Activated B cell treated with CpG ODN at 0.5 μM for 24 hours (primary cell): ENCODE data around the gene TMEM235. TPM values are rescaled to one million over a fixed set of nuclear protein-coding genes. Genes with fewer than 3 reads are reported as not detected.

Experiments used
- ATAC-seq: fragments of 200-7000 bp; cut with Tn5 transposase; one replicate; pipeline ENCODE4 v1.10.0; 2021; ENCODE audit warnings: low read depth, mild to moderate bottlenecking, moderate library complexity
- CTCF ChIA-PET: fragments of 350-600 bp; sonication (Branson Sonifier 250); formaldehyde crosslinking; loops from one replicate; lab custom pipeline; 2021; ENCODE audit warnings: antibody characterized with exemption; lab: Charles Lee
- POLR2A ChIA-PET: fragments of 350-600 bp; sonication (Branson Sonifier 250); formaldehyde crosslinking; loops from one replicate; lab custom pipeline; 2021; ENCODE audit warnings: antibody characterized with exemption; lab: Charles Lee
- DNase-seq: peaks from one replicate; pipeline ENCODE4 v3.0.0; 2022
- H3K27ac Mint-ChIP-seq: one replicate; pipeline ENCODE4 v1.8.0; 2020; ENCODE audit warnings: mixed read lengths
- H3K27me3 Mint-ChIP-seq: one replicate; pipeline ENCODE4 v1.8.0; 2021; ENCODE audit warnings: mixed read lengths
- H3K36me3 Mint-ChIP-seq: one replicate; pipeline ENCODE4 v1.8.0; 2021; ENCODE audit warnings: low read depth, mixed read lengths
- H3K4me1 Mint-ChIP-seq: one replicate; pipeline ENCODE4 v1.8.0; 2021; ENCODE audit warnings: mixed read lengths
- H3K4me3 Mint-ChIP-seq: one replicate; pipeline ENCODE4 v1.8.0; 2020; ENCODE audit warnings: mild to moderate bottlenecking, mixed read lengths
- H3K9me3 Mint-ChIP-seq: one replicate; pipeline ENCODE4 v1.8.0; 2020; ENCODE audit warnings: mixed read lengths
- intact Hi-C: fragments of 100-400 bp; cut with micrococcal nuclease; formaldehyde crosslinking; loops from one replicate; pipeline ENCODE4 v1.15.1; 2024
- total RNA-seq: library from RNA; stranded (reverse); gene quantifications from 2 replicates; pipeline ENCODE4 v1.2.3, GENCODE V29; 2022
- TF ChIP-seq, protein P1 (sequence below): fragments of 200-600 bp; IDR thresholded peaks from one replicate; pipeline ENCODE4 v1.8.0; 2022; ENCODE audit warnings: antibody characterized with exemption, mild to moderate bottlenecking

Gene TMEM235
- not detected in 2 replicates for total RNA-seq

DNA sequence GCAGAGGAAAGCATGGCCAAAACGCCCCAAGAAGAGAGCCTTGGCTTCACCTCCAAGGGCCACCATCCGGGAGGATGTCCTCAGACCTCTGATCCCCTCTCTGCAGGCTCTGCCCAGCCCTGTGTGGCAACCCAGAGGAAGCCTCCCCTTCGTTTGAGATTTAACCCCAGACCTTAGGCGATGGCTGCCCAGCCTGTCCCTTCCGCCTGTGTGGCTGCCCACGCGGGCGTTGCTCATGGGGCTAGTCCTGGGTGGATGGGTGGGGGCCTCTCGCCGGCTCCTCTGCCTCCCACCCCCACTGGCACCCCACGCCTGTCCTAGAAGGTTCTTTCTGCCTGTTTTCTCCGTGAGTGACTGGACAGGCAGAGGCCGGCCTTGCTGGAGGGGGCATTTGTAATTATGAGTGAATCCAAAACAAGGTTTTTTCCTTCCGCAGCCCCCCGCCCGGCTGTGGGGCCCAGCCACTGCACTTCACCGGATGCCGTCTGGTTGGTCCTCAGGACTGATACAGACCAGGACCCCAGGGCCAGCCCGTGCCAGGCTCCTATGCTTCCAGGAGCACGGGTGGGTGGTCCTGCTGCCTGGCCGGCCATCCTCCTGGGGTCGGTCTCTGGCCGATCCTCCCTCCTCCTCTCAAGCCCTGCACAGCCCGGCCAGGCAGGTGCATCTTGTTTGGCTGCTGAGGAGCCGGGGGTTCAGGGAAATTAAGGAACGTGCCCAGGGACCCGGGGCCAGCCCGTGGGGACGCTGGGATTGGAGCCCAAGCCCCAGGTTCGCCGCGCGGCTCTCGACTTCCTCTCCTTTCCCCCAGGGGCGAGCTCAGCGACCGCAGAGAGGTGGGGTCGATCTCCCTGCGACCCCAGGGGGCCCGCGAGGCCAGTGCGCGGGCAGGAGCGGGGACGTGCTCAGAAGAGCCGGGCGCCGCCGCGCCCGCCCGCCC, at the start of gene TMEM235:
TSS of gene TMEM235 (plus strand) at position 636 of the 940 bp plus-strand sequence. CDS start 393 bp downstream, outside the sequence.
- CTCF ChIA-PET: no interaction called here

DNA sequence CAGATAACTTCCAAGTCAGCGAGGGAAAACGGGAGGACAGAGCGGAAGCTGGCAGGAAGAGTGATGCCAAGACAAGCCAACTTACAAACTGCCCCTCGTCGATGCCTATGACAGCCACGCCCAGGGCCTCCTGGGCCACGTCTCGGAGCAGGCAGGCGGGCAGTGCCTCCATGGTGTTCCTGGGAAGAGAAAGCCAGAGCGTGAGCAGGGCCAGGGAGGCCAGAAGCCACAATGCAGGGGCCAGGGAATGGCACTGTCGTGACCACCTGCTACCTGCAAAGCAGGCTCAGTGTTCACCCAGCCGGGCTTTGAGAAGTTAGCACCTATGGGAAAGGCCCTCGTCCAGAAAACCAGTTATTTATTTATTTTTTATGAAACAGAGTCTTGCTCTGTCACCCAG, 48.9 kb upstream of the TMEM235 start:
- H3K9me3 Mint-ChIP-seq: no peaks in the 10 kb centered on the region
- TF ChIP-seq, protein P1, sequence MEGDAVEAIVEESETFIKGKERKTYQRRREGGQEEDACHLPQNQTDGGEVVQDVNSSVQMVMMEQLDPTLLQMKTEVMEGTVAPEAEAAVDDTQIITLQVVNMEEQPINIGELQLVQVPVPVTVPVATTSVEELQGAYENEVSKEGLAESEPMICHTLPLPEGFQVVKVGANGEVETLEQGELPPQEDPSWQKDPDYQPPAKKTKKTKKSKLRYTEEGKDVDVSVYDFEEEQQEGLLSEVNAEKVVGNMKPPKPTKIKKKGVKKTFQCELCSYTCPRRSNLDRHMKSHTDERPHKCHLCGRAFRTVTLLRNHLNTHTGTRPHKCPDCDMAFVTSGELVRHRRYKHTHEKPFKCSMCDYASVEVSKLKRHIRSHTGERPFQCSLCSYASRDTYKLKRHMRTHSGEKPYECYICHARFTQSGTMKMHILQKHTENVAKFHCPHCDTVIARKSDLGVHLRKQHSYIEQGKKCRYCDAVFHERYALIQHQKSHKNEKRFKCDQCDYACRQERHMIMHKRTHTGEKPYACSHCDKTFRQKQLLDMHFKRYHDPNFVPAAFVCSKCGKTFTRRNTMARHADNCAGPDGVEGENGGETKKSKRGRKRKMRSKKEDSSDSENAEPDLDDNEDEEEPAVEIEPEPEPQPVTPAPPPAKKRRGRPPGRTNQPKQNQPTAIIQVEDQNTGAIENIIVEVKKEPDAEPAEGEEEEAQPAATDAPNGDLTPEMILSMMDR: no peak
- ATAC-seq (no peak), DNase-seq (no peak)
- H3K27me3 Mint-ChIP-seq: no peaks in the 10 kb centered on the region
- ChIA-PET CTCF (no interaction called here), POLR2A (interaction anchor here (2.4 to 33.1 kb wide), 2 partner anchors 8 to 41 kb away, joined by 7 to 2404 read pairs; partner anchors contain the start of genes C17orf99, TMC6 and TMC8)
- no peak overlapping the region for H3K4me3 Mint-ChIP-seq
- H3K36me3 Mint-ChIP-seq: no peaks in the 10 kb centered on the region
- H3K4me1 Mint-ChIP-seq: peaks cover 30% of the 10 kb centered on the region
- intact Hi-C loops: no loop called here
- H3K27ac Mint-ChIP-seq: no peak overlapping the region

More for the DNA sequence above, at the start of gene TMEM235:
- peaks cover 13% of the 10 kb centered on the region for H3K4me1 Mint-ChIP-seq
- ATAC-seq: peak; percentile 23
- intact Hi-C loops: no loop called here
- no peaks in the 10 kb centered on the region for H3K36me3 Mint-ChIP-seq
- H3K9me3 Mint-ChIP-seq: no peaks in the 10 kb centered on the region
- no peak within 1 kb of the TSS for H3K4me3 Mint-ChIP-seq
- H3K27me3 Mint-ChIP-seq: peaks cover 24% of the 10 kb centered on the region
- no peak within 1 kb of the TSS for H3K27ac Mint-ChIP-seq
- TF ChIP-seq, protein P1: no peak
- DNase-seq: no peak
- POLR2A ChIA-PET: interaction anchor here (0.6 to 1.2 kb wide), 2 partner anchors 13 to 62 kb away, joined by 3 to 6 read pairs; no protein-coding TSS in a partner anchor

DNA sequence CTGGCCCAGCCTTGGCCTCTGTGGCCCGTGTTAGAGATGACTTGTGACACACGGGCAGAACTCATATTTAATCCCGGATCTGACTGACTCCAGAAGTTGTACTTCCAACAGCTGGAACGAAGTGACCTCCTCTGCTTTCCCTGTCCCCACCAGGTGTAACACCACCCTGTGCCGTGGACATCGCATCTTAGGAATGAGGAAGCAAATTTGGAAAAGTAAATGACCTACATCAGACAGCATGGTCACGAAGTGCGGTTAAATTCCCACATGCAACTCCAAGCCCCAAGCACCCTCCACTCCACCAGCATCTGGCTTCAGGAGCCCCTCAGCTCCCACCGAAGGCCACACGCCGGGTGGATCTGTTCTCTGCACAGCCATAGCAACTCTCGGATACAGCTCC, 47.5 kb upstream of the TMEM235 start:
- CTCF ChIA-PET: interaction anchor here (0.9 to 1.2 kb wide), 3 partner anchors 10 to 70 kb away, joined by 3 read pairs; no protein-coding TSS in a partner anchor

DNA sequence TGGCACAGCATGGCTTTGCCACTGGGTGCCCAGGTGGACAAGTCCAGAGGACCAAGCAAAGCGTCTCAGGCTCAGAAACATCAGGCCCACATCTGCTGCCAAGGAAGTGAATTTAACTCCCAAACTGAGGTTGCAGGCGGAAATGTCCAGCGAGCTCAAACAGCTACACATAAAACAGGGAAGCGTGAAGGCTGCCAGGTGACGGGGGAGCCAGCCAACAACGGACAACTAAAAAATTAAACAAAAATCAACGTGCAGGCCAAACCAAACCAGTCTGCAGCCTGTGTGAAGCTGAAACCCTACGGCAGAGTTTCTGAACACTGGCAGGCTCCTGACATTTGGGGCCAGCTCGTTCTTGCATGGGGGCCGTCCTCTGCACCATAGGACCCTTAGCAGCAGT, 47.1 kb upstream of the TMEM235 start:
- no peak for DNase-seq
- Mint-ChIP-seq H3K9me3 (no peaks in the 10 kb centered on the region), H3K27me3 (no peaks in the 10 kb centered on the region), H3K4me1 (peaks cover 32% of the 10 kb centered on the region), H3K4me3 (no peak overlapping the region), H3K27ac (no peak overlapping the region), H3K36me3 (no peaks in the 10 kb centered on the region)
- no peak for ATAC-seq
- POLR2A ChIA-PET: interaction anchor here (2.4 to 33.1 kb wide), 2 partner anchors 10 to 43 kb away, joined by 7 to 2404 read pairs; partner anchors contain the start of genes C17orf99, TMC6 and TMC8
- intact Hi-C loops: no loop called here
- TF ChIP-seq, protein P1: no peak
- CTCF ChIA-PET: no interaction called here

More for the DNA sequence above, 47.5 kb upstream of the TMEM235 start:
- Mint-ChIP-seq H3K4me3 (no peak overlapping the region), H3K27ac (no peak overlapping the region), H3K36me3 (no peaks in the 10 kb centered on the region), H3K9me3 (no peaks in the 10 kb centered on the region), H3K27me3 (no peaks in the 10 kb centered on the region), H3K4me1 (peaks cover 33% of the 10 kb centered on the region)
- POLR2A ChIA-PET: interaction anchor here (2.4 to 33.1 kb wide), 2 partner anchors 9 to 43 kb away, joined by 7 to 2404 read pairs; partner anchors contain the start of genes C17orf99, TMC6 and TMC8
- intact Hi-C loops: no loop called here
- TF ChIP-seq, protein P1: no peak
- ATAC-seq: no peak
- DNase-seq: no peak

DNA sequence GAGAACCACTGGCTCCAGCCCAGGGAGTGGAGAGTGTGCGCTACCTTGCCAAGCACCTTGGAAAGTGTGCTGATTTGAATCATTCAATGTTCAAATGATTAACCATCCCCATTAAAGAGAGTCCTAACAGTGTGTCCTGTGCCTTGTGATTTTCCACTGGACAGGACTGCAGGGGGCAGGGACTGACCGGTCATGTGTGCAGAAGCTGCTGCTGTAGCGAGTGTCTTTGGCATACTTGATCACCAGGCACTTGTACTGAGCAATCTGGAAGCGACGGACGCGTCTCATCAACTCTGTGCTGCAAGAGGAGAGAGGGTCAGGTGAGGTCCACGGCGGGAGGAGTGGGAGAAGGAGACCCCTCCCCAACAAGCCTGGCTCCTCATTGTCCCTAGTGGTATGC, 46.6 kb upstream of the TMEM235 start:
- TF ChIP-seq, protein P1: no peak
- POLR2A ChIA-PET: interaction anchor here (2.4 to 33.1 kb wide), 3 partner anchors 9 to 44 kb away, joined by 7 to 2404 read pairs (median 42); partner anchors contain the start of genes C17orf99, TMC6 and TMC8
- Mint-ChIP-seq H3K27me3 (no peaks in the 10 kb centered on the region), H3K9me3 (no peaks in the 10 kb centered on the region), H3K36me3 (no peaks in the 10 kb centered on the region), H3K27ac (peak overlapping the region; percentile 46), H3K4me1 (peaks cover 31% of the 10 kb centered on the region), H3K4me3 (no peak overlapping the region)
- intact Hi-C loops: no loop called here
- CTCF ChIA-PET: no interaction called here
- no peak for DNase-seq
- ATAC-seq: no peak
